ENCODE measurements around the gene EPS15.
"Not testable (repeated sequence)": the region's sequence is repeated elsewhere in the genome, so short reads cannot be mapped to it uniquely, and the experiment has no call there.

- not testable (repeated sequence) for TF ChIP-seq POLR2A, POLR2AphosphoS5, EP300 (IDR thresholded peaks at IDR 0.05)
- TF ChIP-seq, protein P1, sequence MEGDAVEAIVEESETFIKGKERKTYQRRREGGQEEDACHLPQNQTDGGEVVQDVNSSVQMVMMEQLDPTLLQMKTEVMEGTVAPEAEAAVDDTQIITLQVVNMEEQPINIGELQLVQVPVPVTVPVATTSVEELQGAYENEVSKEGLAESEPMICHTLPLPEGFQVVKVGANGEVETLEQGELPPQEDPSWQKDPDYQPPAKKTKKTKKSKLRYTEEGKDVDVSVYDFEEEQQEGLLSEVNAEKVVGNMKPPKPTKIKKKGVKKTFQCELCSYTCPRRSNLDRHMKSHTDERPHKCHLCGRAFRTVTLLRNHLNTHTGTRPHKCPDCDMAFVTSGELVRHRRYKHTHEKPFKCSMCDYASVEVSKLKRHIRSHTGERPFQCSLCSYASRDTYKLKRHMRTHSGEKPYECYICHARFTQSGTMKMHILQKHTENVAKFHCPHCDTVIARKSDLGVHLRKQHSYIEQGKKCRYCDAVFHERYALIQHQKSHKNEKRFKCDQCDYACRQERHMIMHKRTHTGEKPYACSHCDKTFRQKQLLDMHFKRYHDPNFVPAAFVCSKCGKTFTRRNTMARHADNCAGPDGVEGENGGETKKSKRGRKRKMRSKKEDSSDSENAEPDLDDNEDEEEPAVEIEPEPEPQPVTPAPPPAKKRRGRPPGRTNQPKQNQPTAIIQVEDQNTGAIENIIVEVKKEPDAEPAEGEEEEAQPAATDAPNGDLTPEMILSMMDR (IDR thresholded peaks at IDR 0.05) = not testable (repeated sequence)
Measured at GRCh38 chr1:51501218-51501630, 17.8 kb downstream of the EPS15 start.
